IMR-90 (cell line): ENCODE measurements around the gene ATG4A. TPM values are rescaled to one million over a fixed set of nuclear protein-coding genes. Genes with fewer than 3 reads are reported as not detected.

Experiments
- ATAC-seq: fragments of 200-7000 bp; cut with Tn5 transposase; 2 replicates; pipeline ENCODE4 v1.9.1; 2020; ENCODE audit warnings: low read depth, mild to moderate bottlenecking, moderate library complexity
- BruUV-seq: library from RNA; stranded (reverse); fragments of 400-500 nt; replicated peaks from 2 replicates; lab custom pipeline; 2021; lab: Mats Ljungman, UMichigan
- CTCF ChIA-PET: fragments of 300-600 bp; formaldehyde crosslinking; extraction: SDS; loops from one replicate; lab custom pipeline; 2021; ENCODE audit warnings: antibody characterized with exemption; lab: Yijun Ruan, JAX
- POLR2A ChIA-PET: fragments of 300-600 bp; sonication (Branson Sonifier 250); formaldehyde crosslinking; loops from one replicate; lab custom pipeline; 2022; ENCODE audit warnings: antibody characterized with exemption; ENCODE audit not compliant: unreplicated experiment; lab: Charles Lee
- DNase-seq: peaks from one replicate; pipeline ENCODE4 v3.0.0; 2013
- H2AFZ ChIP-seq: replicated peaks from 2 replicates; pipeline ENCODE3; 2013; ENCODE audit warnings: low read length, mild to moderate bottlenecking; ENCODE audit not compliant: poor library complexity
- H2AK5ac ChIP-seq: 2 replicates; pipeline ENCODE4 v1.6.1; 2013; ENCODE audit warnings: low read depth, low read length, inconsistent platforms
- H2AK9ac ChIP-seq: replicated peaks from 2 replicates; pipeline ENCODE3; 2013; ENCODE audit warnings: mild to moderate bottlenecking, low read depth, low read length, moderate library complexity; ENCODE audit not compliant: poor library complexity
- H2BK120ac ChIP-seq: 2 replicates; pipeline ENCODE4 v1.6.1; 2013; ENCODE audit warnings: low read depth, low read length, inconsistent platforms
- H2BK15ac ChIP-seq: 3 replicates; pipeline ENCODE4 v1.6.1; 2013; ENCODE audit warnings: low read depth, low read length, inconsistent platforms
- H2BK20ac ChIP-seq: 2 replicates; pipeline ENCODE4 v1.6.1; 2013; ENCODE audit warnings: low read depth, mild to moderate bottlenecking, inconsistent platforms, low read length, moderate library complexity
- H2BK5ac ChIP-seq: 2 replicates; pipeline ENCODE4 v1.6.1; 2013; ENCODE audit warnings: mild to moderate bottlenecking, low read depth, low read length, inconsistent platforms; ENCODE audit not compliant: poor library complexity, severe bottlenecking
- H3K14ac ChIP-seq: replicated peaks from 2 replicates; pipeline ENCODE4 v1.6.1; 2013; ENCODE audit warnings: low read depth, low read length, inconsistent platforms
- H3K18ac ChIP-seq: 2 replicates; pipeline ENCODE4 v1.6.1; 2013; ENCODE audit warnings: low read depth, low read length, control low read depth
- H3K23ac ChIP-seq: 2 replicates; pipeline ENCODE4 v1.6.1; 2013; ENCODE audit warnings: low read depth, low read length, inconsistent platforms
- H3K27ac ChIP-seq: 2 replicates; pipeline ENCODE4 v1.5.1; 2013; ENCODE audit warnings: mild to moderate bottlenecking, control low read depth, low read length; ENCODE audit not compliant: insufficient read depth
- H3K27me3 ChIP-seq: 2 replicates; pipeline ENCODE4 v1.6.1; 2013; ENCODE audit warnings: low read length; ENCODE audit not compliant: control insufficient read depth, insufficient read depth
- H3K36me3 ChIP-seq: 2 replicates; pipeline ENCODE4 v1.6.1; 2013; ENCODE audit warnings: low read length, mixed read lengths; ENCODE audit not compliant: control insufficient read depth, insufficient read depth
- H3K4ac ChIP-seq: 2 replicates; pipeline ENCODE4 v1.6.1; 2013; ENCODE audit warnings: low read depth, low read length, inconsistent platforms
- H3K4me1 ChIP-seq: 2 replicates; pipeline ENCODE4 v1.6.1; 2013; ENCODE audit warnings: low read length, mixed read lengths; ENCODE audit not compliant: control insufficient read depth, insufficient read depth
- H3K4me2 ChIP-seq: 2 replicates; pipeline ENCODE4 v1.6.1; 2013; ENCODE audit warnings: low read depth, mild to moderate bottlenecking, control low read depth, low read length, moderate library complexity
- H3K4me3 ChIP-seq: 2 replicates; pipeline ENCODE4 v1.5.1; 2013; ENCODE audit warnings: low read depth, mild to moderate bottlenecking, control low read depth, low read length, moderate library complexity; ENCODE audit not compliant: insufficient read depth
- H3K56ac ChIP-seq: 2 replicates; pipeline ENCODE4 v1.6.1; 2013; ENCODE audit warnings: low read length, inconsistent platforms; ENCODE audit not compliant: insufficient read depth; ENCODE audit errors: extremely low read depth
- H3K79me1 ChIP-seq, 2 experiments: 2 replicates each; pipeline ENCODE4 v1.6.1; 2013; ENCODE audit warnings: low read length in 2 of 2, inconsistent platforms in 1 of 2, low read depth in 1 of 2
- H3K9ac ChIP-seq: 2 replicates; pipeline ENCODE4 v1.6.1; 2013; ENCODE audit warnings: low read depth, low read length, control low read depth
- H3K9me1 ChIP-seq: 2 replicates; pipeline ENCODE4 v1.6.1; 2013; ENCODE audit warnings: low read length, inconsistent platforms; ENCODE audit not compliant: insufficient read depth
- H3K9me3 ChIP-seq: 2 replicates; pipeline ENCODE4 v1.6.1; 2013; ENCODE audit warnings: low read length; ENCODE audit not compliant: control insufficient read depth, insufficient read depth
- H4K20me1 ChIP-seq: 2 replicates; pipeline ENCODE4 v1.6.1; 2013; ENCODE audit warnings: low read length, inconsistent platforms; ENCODE audit not compliant: insufficient read depth
- H4K5ac ChIP-seq: 2 replicates; pipeline ENCODE4 v1.6.1; 2013; ENCODE audit warnings: mild to moderate bottlenecking, low read depth, low read length, control low read depth
- H4K8ac ChIP-seq, 2 experiments: 2 replicates each; pipeline ENCODE4 v1.6.1; 2013; ENCODE audit warnings: low read depth in 2 of 2, low read length in 2 of 2, control low read depth in 1 of 2, inconsistent platforms in 1 of 2
- H4K91ac ChIP-seq: 2 replicates; pipeline ENCODE4 v1.6.1; 2013; ENCODE audit warnings: low read depth, low read length, inconsistent platforms; ENCODE audit not compliant: insufficient read depth
- BHLHE40 ChIP-seq: fragments of 150-350 bp; IDR thresholded peaks from 2 replicates; pipeline ENCODE4 v1.6.1; 2016; ENCODE audit warnings: mild to moderate bottlenecking, low read depth, low read length
- ELK1 ChIP-seq: fragments of 150-350 bp; IDR thresholded peaks from 2 replicates; pipeline ENCODE4 v1.6.1; 2016; ENCODE audit warnings: low read depth, mild to moderate bottlenecking, low read length, moderate library complexity, borderline replicate concordance
- FOS ChIP-seq: fragments of 150-350 bp; IDR thresholded peaks from 2 replicates; pipeline ENCODE4 v1.6.1; 2016; ENCODE audit warnings: low read depth, low read length
- MXI1 ChIP-seq: IDR thresholded peaks from 2 replicates; pipeline ENCODE4 v1.6.1; 2012; ENCODE audit warnings: low read depth, mild to moderate bottlenecking, low read length, moderate library complexity, borderline replicate concordance
- RAD21 ChIP-seq: IDR thresholded peaks from 2 replicates; pipeline ENCODE4 v1.6.1; 2012; ENCODE audit warnings: low read length, improper control_type of control experiment
- RCOR1 ChIP-seq: IDR thresholded peaks from 2 replicates; pipeline ENCODE4 v1.6.1; 2012; ENCODE audit warnings: mild to moderate bottlenecking, low read length, improper control_type of control experiment; ENCODE audit not compliant: insufficient replicate concordance
- RFX5 ChIP-seq: IDR thresholded peaks from 2 replicates; pipeline ENCODE4 v1.8.0; 2012; ENCODE audit warnings: low read depth, mild to moderate bottlenecking, low read length, moderate library complexity
- WGBS, 2 experiments: methylation state at CpG; one replicate each; pipeline versions ENCODE4 v1.1.5 to v1.1.7; 2013; ENCODE audit warnings: missing lambda C conversion rate in 2 of 2; ENCODE audit not compliant: insufficient read length in 1 of 2; ENCODE audit errors: extremely low coverage in 2 of 2; 5-methylcytosine and 5-hydroxymethylcytosine counted together
- dilution Hi-C: fragments of 300-500 bp; cut with HindIII; formaldehyde crosslinking; loops from one replicate; pipeline ENCODE4 v1.14.3; 2018; ENCODE audit warnings: low sequenced_read_pairs; ENCODE audit not compliant: unreplicated experiment
- in situ Hi-C: fragments of 300-500 bp; cut with MboI; formaldehyde crosslinking; loops from 3 replicates; pipeline ENCODE4 v1.14.3; 2019; ENCODE audit warnings: low sequenced_read_pairs, inconsistent platforms, mixed read lengths
- intact Hi-C: fragments of 100-400 bp; cut with micrococcal nuclease; formaldehyde crosslinking; loops from 2 replicates; pipeline ENCODE4 v1.10.0; 2022
- polyA plus RNA-seq, 3 experiments: library from polyadenylated mRNA; depleted of rRNA; stranded (reverse); fragments of >200 nt; gene quantifications; 2 replicates each; pipeline ENCODE4 v1.2.3, GENCODE V29; 2012; ENCODE audit warnings: low replicate concordance in 1 of 3
- total RNA-seq: library from RNA; depleted of rRNA; stranded (reverse); fragments of >200 nt; gene quantifications from 2 replicates; pipeline ENCODE4 v1.2.3, GENCODE V29; 2012
- TF ChIP-seq, protein P1 (sequence below): conservative IDR thresholded peaks from 2 replicates; pipeline ENCODE4 v1.5.1; 2012; ENCODE audit warnings: mild to moderate bottlenecking, low read depth, low read length, improper control_type of control experiment
- TF ChIP-seq, protein P2 (sequence below): fragments of 150-350 bp; IDR thresholded peaks from 2 replicates; pipeline ENCODE4 v1.6.1; 2017; ENCODE audit warnings: mild to moderate bottlenecking, antibody characterized with exemption, low read length, low read depth

Gene ATG4A
- total and polyA plus RNA-seq, 2 of the 4 experiments (the other 2 are of a cell fraction): 8.2 to 14.7 TPM

GRCh38 chrX:108064613-108065012, 27.0 kb upstream of the ATG4A start:
- H3K4ac ChIP-seq: no peak overlapping the region
- no TSS peak for BruUV-seq
- no peaks in the 10 kb centered on the region for H3K79me1 ChIP-seq
- H2BK20ac ChIP-seq: no peak overlapping the region
- 60% methylated on average over 1 of the region's 2 CpGs; no CpG with 5 or more reads in 1 of the 2 experiments for WGBS, 2 experiments
- H2BK120ac ChIP-seq: no peak overlapping the region
- TF ChIP-seq MXI1 (no peak), BHLHE40 (no peak), RCOR1 (no peak), RFX5 (no peak), RAD21 (no peak), FOS (no peak), ELK1 (no peak)
- TF ChIP-seq, protein P1, sequence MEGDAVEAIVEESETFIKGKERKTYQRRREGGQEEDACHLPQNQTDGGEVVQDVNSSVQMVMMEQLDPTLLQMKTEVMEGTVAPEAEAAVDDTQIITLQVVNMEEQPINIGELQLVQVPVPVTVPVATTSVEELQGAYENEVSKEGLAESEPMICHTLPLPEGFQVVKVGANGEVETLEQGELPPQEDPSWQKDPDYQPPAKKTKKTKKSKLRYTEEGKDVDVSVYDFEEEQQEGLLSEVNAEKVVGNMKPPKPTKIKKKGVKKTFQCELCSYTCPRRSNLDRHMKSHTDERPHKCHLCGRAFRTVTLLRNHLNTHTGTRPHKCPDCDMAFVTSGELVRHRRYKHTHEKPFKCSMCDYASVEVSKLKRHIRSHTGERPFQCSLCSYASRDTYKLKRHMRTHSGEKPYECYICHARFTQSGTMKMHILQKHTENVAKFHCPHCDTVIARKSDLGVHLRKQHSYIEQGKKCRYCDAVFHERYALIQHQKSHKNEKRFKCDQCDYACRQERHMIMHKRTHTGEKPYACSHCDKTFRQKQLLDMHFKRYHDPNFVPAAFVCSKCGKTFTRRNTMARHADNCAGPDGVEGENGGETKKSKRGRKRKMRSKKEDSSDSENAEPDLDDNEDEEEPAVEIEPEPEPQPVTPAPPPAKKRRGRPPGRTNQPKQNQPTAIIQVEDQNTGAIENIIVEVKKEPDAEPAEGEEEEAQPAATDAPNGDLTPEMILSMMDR: no peak
- TF ChIP-seq, protein P2, sequence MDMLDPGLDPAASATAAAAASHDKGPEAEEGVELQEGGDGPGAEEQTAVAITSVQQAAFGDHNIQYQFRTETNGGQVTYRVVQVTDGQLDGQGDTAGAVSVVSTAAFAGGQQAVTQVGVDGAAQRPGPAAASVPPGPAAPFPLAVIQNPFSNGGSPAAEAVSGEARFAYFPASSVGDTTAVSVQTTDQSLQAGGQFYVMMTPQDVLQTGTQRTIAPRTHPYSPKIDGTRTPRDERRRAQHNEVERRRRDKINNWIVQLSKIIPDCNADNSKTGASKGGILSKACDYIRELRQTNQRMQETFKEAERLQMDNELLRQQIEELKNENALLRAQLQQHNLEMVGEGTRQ: no peak
- ChIA-PET POLR2A (no interaction called here), CTCF (no interaction called here)
- H3K4me1 ChIP-seq: no peaks in the 10 kb centered on the region
- H3K27me3 ChIP-seq: peaks cover 50% of the 10 kb centered on the region
- H3K56ac ChIP-seq: no peak overlapping the region
- no peak overlapping the region for H2AFZ ChIP-seq
- no peak overlapping the region for H2AK9ac ChIP-seq
- no peak overlapping the region for H3K9ac ChIP-seq
- no peak overlapping the region for H4K8ac ChIP-seq
- no peak overlapping the region for H3K23ac ChIP-seq
- no peak overlapping the region for H3K14ac ChIP-seq
- H4K20me1 ChIP-seq: no peaks in the 10 kb centered on the region
- H3K18ac ChIP-seq: no peak overlapping the region
- H3K4me2 ChIP-seq: no peak overlapping the region
- DNase-seq (no peak), ATAC-seq (no peak)
- in situ Hi-C loops (no loop called here), dilution Hi-C loops (no loop called here), intact Hi-C loops (no loop called here)
- no peak overlapping the region for H2BK5ac ChIP-seq
- no peak overlapping the region for H3K27ac ChIP-seq
- H4K5ac ChIP-seq: no peak overlapping the region
- no peak overlapping the region for H2AK5ac ChIP-seq
- H3K9me1 ChIP-seq: no peaks in the 10 kb centered on the region; the same call in 1 of the 2 replicates
- H3K9me3 ChIP-seq: no peaks in the 10 kb centered on the region
- H4K91ac ChIP-seq: no peak overlapping the region
- H3K36me3 ChIP-seq: no peaks in the 10 kb centered on the region
- no peak overlapping the region for H2BK15ac ChIP-seq
- H3K4me3 ChIP-seq: no peak overlapping the region
